SK-N-SH (cell line): ENCODE measurements around the gene PIGK.

Source experiments
- CHD2 ChIP-seq: fragments of 150-350 bp; IDR thresholded peaks from 2 replicates; pipeline ENCODE4 v1.6.1; 2018; ENCODE audit warnings: low read length; ENCODE audit not compliant: partially characterized antibody
- CTCF ChIP-seq: fragments of 200-600 bp; sonication (generic); IDR thresholded peaks from 2 replicates; pipeline ENCODE4 v1.6.1; 2017; ENCODE audit warnings: antibody characterized with exemption, mild to moderate bottlenecking, moderate library complexity
- EZH2phosphoT487 ChIP-seq: fragments of 200-600 bp; sonication (generic); IDR thresholded peaks from 2 replicates; pipeline ENCODE4 v1.6.1; 2017; ENCODE audit warnings: low read depth, mixed run types, mild to moderate bottlenecking, antibody characterized with exemption, moderate library complexity, borderline replicate concordance
- REST ChIP-seq: IDR thresholded peaks from 2 replicates; pipeline ENCODE4 v1.6.1; 2012; ENCODE audit warnings: mild to moderate bottlenecking, low read depth, low read length, moderate library complexity
- SIN3A ChIP-seq: IDR thresholded peaks from 2 replicates; pipeline ENCODE4 v1.6.1; 2012; ENCODE audit warnings: low read depth, mild to moderate bottlenecking, low read length, moderate library complexity, borderline replicate concordance
- USF2 ChIP-seq: fragments of 150-350 bp; IDR thresholded peaks from 2 replicates; pipeline ENCODE4 v1.6.1; 2017; ENCODE audit warnings: antibody characterized with exemption, low read length, low read depth, borderline replicate concordance

GRCh38 chr1:77120950-77121349 is 98.3 kb downstream of the PIGK start:
- TF ChIP-seq CTCF, result no peak
- no peak for TF ChIP-seq REST
- TF ChIP-seq USF2, result no peak
- no peak for TF ChIP-seq CHD2
- TF ChIP-seq SIN3A, result no peak
- no peak for TF ChIP-seq EZH2phosphoT487
